DMS53 (cell line): ENCODE measurements around the gene FBLN1.

Experiments used
- DNase-seq: peaks from one replicate; lab custom pipeline; 2025; lab: John Stamatoyannopoulos, UW

Gene FBLN1

GRCh38 chr22:45571089-45571488 is 68.4 kb downstream of the FBLN1 start:
- DNase-seq, result no peak

DNA sequence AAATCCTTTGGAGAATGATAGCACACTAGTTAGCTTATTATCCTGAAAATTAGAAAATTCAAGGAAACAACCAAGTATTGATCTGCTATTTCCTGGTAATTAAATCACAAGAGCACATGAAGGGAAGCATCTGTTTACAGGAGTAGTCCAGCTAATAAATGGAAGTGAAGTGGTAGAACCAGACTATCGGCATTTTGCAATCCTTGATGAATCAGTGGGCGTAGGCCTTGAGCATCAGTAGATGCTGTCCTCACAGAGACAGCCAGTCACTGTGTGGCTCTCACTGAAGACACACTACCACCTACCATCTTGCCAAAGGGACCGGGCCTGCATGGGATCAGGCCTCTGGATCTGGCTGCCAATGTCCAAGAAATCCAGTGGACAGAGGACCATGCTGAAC is 69.8 kb downstream of the FBLN1 start:
- DNase-seq, result peak; percentile 14

- peak; percentile 36 for DNase-seq
Observed at GRCh38 chr22:45574069-45574703, 71.5 kb downstream of the FBLN1 start.

DNA sequence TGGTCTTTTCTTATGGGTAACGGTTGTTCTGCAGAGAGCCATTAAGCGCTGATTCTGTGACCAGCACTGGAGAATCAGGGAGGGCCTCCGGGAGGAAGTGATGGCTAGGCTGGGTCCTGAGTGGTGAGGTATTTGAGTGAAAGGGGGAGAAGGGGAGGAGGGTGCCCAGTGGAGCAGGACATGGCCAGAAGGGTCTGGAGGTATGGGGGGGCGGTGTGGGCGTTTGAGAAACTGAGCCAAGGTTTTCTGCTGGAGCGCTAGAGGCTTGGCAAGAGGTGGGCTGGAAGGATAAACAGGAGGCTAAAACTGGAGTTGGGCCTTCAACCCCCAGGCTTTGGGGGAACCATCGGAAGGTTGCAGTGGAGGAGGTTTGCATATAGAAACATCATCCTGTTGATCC is 72.5 kb downstream of the FBLN1 start:
- no peak for DNase-seq

GRCh38 chr22:45575607-45576272 is 73.1 kb downstream of the FBLN1 start:
- no peak for DNase-seq

GRCh38 chr22:45576273-45576625 is 73.6 kb downstream of the FBLN1 start:
- no peak for DNase-seq

DNA sequence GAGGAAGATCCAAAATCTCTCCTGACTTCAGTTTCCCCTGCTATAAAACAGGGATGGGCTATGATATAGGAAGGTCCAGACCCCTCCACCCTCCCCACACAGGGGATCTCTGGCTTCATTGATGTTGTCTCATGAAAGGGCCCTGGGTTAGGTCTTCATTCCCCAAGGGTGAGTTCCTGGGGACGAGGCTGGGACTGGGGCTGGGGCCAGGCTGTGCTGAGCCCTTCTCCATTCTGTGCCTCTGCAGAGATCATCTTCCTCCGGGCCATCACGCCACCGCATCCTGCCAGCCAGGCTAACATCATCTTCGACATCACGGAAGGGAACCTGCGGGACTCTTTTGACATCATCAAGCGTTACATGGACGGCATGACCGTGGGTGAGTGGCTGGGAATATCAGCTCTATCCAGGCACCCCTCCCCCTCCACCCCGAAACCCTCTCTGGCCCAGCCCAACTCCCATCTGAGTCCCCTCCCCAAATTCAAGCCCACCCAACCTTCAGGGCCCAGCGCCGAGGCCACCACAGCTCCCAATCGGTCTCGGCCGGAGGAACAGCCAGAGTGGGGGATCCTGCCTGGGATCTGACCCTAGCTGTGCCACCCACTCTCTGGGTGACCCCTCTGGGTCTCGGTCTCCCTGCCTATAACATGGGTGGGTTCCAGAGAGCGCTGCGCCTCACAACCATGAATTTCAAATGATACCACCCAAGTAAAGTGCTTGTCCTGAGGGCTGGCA is 74.2 kb downstream of the FBLN1 start:
- DNase-seq, result no peak

- DNase-seq, result peak; percentile 83
Observed at GRCh38 chr22:45577746-45578523, 75.3 kb downstream of the FBLN1 start.

- DNase-seq, result no peak
Observed at GRCh38 chr22:45578524-45579147, 76.0 kb downstream of the FBLN1 start.

- DNase-seq, result no peak
Observed at GRCh38 chr22:45579306-45579705, 76.6 kb downstream of the FBLN1 start.

- DNase-seq, result no peak
Observed at GRCh38 chr22:45579806-45580725, 77.4 kb downstream of the FBLN1 start.

DNA sequence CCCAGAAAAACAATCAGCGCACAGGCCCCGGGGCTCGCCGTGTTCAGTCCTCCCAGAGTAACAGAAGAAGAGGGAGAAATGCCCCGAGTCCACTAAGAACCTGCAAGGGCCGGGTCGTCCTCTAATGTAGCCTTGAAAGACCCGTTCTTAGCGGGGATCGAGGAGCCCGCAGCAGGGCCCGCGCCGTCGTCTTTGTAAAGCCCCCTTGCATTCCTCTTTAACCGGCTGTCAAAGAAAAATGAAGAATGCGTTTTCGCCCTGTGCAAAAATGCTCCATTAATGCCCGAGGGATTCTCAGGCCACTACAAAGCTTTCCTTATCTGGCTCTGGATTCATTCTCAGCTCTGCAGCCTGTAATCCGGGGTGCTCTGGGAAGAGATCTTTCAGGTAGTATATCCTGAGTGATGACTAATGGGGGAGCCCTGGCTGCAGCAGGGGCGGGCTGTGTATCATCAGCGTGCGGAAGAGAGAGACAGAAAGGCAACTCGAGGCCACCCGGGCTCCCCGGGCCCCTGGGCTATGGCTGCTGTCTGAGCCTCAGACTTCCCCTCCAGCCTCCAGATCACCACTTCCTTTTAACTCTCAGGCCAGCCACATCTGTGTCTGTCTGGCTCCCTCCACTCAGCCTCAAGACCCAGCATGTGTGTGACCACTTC is 78.2 kb downstream of the FBLN1 start:
- no peak for DNase-seq

DNA sequence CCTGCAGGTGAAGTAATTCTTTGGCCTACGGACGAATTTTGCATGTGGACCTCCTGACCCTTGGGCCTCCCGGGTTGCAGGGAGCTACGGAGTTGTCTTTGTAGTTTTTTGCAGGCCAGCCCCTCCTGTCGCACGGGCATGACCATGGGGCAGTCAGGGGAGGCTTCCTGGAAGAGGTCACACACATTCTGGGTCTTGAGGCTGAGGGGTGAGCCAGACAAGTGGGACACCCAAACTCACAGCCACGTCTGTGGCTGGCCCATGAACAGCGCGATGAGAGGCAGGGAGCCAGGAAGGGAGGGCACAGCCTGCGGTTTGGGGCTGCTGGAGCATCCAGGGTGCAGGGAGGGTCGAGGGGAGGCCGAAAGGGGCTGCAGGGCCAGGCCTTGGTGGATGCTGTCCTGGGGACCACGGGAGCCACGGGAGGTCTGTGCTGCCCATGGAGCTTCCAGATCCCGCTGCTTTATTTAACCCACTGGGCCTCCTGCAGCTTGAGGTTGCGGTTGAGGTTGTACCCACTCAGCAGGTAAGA is 78.9 kb downstream of the FBLN1 start:
- DNase-seq, result no peak

GRCh38 chr22:45582236-45582954 is 79.7 kb downstream of the FBLN1 start:
- no peak for DNase-seq

- DNase-seq, result no peak
Observed at GRCh38 chr22:45582955-45583320, 80.3 kb downstream of the FBLN1 start.

DNA sequence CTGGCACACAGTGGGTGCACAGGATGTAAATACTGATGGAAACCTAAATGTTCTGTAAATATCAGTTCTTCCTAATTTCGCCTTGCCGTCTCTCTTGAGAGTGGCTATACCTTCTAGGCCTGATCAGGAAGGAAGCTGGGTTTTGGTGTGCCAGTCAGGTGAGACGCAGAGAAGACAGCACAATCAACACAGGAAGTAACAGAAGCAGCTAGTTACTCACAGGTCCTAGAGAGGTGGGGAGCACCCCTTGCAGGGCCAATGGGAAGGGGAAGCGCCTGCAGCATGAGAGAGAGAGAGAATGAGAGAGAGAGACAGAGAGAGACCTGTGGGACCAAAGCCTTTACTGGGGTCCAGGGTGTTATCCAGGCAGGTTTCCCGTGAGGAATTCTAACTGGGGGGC is 80.8 kb downstream of the FBLN1 start:
- no peak for DNase-seq

- no peak for DNase-seq
Observed at GRCh38 chr22:45584121-45584570, 81.5 kb downstream of the FBLN1 start.

- no peak for DNase-seq
Observed at GRCh38 chr22:45584621-45585436, 82.1 kb downstream of the FBLN1 start.

- no peak for DNase-seq
Observed at GRCh38 chr22:45585437-45585755, 82.7 kb downstream of the FBLN1 start.
